Osteoblast (primary cell): Measurements from ENCODE around the gene RUNX2. TPM values are rescaled to one million over a fixed set of nuclear protein-coding genes. Genes with fewer than 3 reads are reported as not detected.
A peak's percentile ranks its signal among the peaks of the same experiment; 100 is the strongest.

ENCODE experiments used
- DNase-seq: peaks from one replicate; pipeline ENCODE4 v3.0.0; 2011; ENCODE audit warnings: low spot score, mixed read lengths; ENCODE audit not compliant: insufficient read length; ENCODE audit errors: missing footprints
- H2AFZ ChIP-seq: 2 replicates; pipeline ENCODE4 v1.6.0; 2011; ENCODE audit warnings: mild to moderate bottlenecking, low read length
- H3K27ac ChIP-seq: 2 replicates; pipeline ENCODE4 v1.5.1; 2011; ENCODE audit warnings: mild to moderate bottlenecking, low read depth, low read length, moderate library complexity
- H3K27me3 ChIP-seq: 2 replicates; pipeline ENCODE4 v1.6.0; 2012; ENCODE audit warnings: mild to moderate bottlenecking, control low read depth, inconsistent platforms, low read length, moderate library complexity; ENCODE audit not compliant: insufficient read depth
- H3K36me3 ChIP-seq: 2 replicates; pipeline ENCODE4 v1.5.1; 2011; ENCODE audit warnings: mild to moderate bottlenecking, low read length, control low read depth, moderate library complexity; ENCODE audit not compliant: insufficient read depth
- H3K4me1 ChIP-seq: 2 replicates; pipeline ENCODE4 v1.5.1; 2011; ENCODE audit warnings: mild to moderate bottlenecking, low read length, control low read depth, moderate library complexity; ENCODE audit not compliant: insufficient read depth
- H3K4me2 ChIP-seq: 2 replicates; pipeline ENCODE4 v1.6.0; 2011; ENCODE audit warnings: mild to moderate bottlenecking, low read length; ENCODE audit not compliant: insufficient read depth
- H3K4me3 ChIP-seq: fragments of 200-600 bp; sonication (generic); 3 replicates; pipeline ENCODE4 v1.5.1; 2012; ENCODE audit warnings: mild to moderate bottlenecking, low read length, inconsistent platforms; ENCODE audit not compliant: insufficient read depth
- H3K79me2 ChIP-seq: 2 replicates; pipeline ENCODE4 v1.6.0; 2012; ENCODE audit warnings: mild to moderate bottlenecking, low read length, control low read depth, inconsistent platforms; ENCODE audit not compliant: insufficient read depth
- H3K9me3 ChIP-seq: 2 replicates; pipeline ENCODE4 v1.5.1; 2011; ENCODE audit warnings: low read depth, low read length, control low read depth
- H4K20me1 ChIP-seq: 2 replicates; pipeline ENCODE4 v1.6.0; 2012; ENCODE audit warnings: mild to moderate bottlenecking, low read length, control low read depth; ENCODE audit not compliant: insufficient read depth
- CTCF ChIP-seq: IDR thresholded peaks from 2 replicates; pipeline ENCODE4 v1.5.1; 2011; ENCODE audit warnings: mild to moderate bottlenecking, low read depth, low read length, moderate library complexity; ENCODE audit errors: extremely low read depth
- total RNA-seq: library from RNA; depleted of rRNA; stranded (reverse); fragments of >200 nt; gene quantifications from 2 replicates; pipeline ENCODE4 v1.2.3, GENCODE V29; 2012

Gene RUNX2
- total RNA-seq, 1 donor, result 30.0 TPM

- Histone ChIP-seq H3K4me3 (no peak overlapping the region), H3K4me1 (peaks cover 16% of the 10 kb centered on the region), H2AFZ (no peak overlapping the region), H3K4me2 (no peak overlapping the region), H3K79me2 (no peaks in the 10 kb centered on the region), H3K36me3 (no peaks in the 10 kb centered on the region), H3K27ac (no peak overlapping the region), H3K27me3 (no peaks in the 10 kb centered on the region), H3K9me3 (no peaks in the 10 kb centered on the region), H4K20me1 (no peaks in the 10 kb centered on the region)
- DNase-seq, result no peak
- TF ChIP-seq CTCF, result no peak
These were observed 306.1 kb downstream of the RUNX2 start for GRCh38 chr6:45634231-45634630.

DNA sequence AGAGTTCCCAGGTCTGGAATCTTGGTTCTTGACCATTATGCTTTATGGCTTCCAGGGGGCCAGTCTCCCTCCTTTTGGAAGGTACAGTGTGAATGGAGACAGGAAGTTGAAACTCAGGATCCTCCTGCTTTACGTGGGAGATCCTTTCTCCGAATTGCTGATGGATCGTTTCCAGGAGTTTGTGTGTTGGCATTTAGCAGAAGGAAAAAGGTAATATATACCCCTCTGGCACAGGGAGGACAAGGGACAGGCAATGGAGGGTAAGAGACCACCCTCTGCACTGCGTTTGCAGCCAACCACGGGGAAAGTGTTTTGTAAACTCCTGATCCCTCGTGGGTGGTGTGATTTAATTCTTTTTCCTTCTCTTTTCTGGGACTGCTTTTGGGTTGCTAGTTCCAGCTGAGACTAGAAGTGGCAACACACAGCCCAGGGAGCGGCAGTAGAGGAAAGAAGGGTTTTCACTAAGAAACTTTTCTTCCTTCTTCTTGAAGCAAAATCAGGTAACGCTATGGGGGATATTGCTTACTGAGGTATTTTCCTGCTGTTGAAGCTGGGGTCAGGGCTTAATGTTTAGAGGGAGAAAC, 307.2 kb downstream of the RUNX2 start:
- H3K4me1 ChIP-seq, result peaks cover 25% of the 10 kb centered on the region
- no peak overlapping the region for H3K27ac ChIP-seq
- no peak for DNase-seq
- H3K27me3 ChIP-seq, result no peaks in the 10 kb centered on the region
- no peaks in the 10 kb centered on the region for H3K9me3 ChIP-seq
- H2AFZ ChIP-seq, result peak overlapping the region; percentile 50
- no peaks in the 10 kb centered on the region for H3K79me2 ChIP-seq
- H3K4me3 ChIP-seq, result no peak overlapping the region
- no peaks in the 10 kb centered on the region for H4K20me1 ChIP-seq
- peak overlapping the region; percentile 22 for H3K4me2 ChIP-seq
- no peak for TF ChIP-seq CTCF
- H3K36me3 ChIP-seq, result no peaks in the 10 kb centered on the region

GRCh38 chr6:45637056-45637455, 308.9 kb downstream of the RUNX2 start:
- Histone ChIP-seq H3K36me3 (no peaks in the 10 kb centered on the region), H3K27ac (no peak overlapping the region), H3K4me3 (no peak overlapping the region), H3K9me3 (no peaks in the 10 kb centered on the region), H3K4me2 (no peak overlapping the region), H3K4me1 (peaks cover 19% of the 10 kb centered on the region), H2AFZ (no peak overlapping the region), H3K27me3 (no peaks in the 10 kb centered on the region), H4K20me1 (no peaks in the 10 kb centered on the region), H3K79me2 (no peaks in the 10 kb centered on the region)
- no peak for TF ChIP-seq CTCF
- no peak for DNase-seq

- H3K27ac ChIP-seq, result no peak overlapping the region
- no peak for TF ChIP-seq CTCF
- H3K27me3 ChIP-seq, result no peaks in the 10 kb centered on the region
- H3K4me2 ChIP-seq, result no peak overlapping the region
- H4K20me1 ChIP-seq, result no peaks in the 10 kb centered on the region
- peaks cover 19% of the 10 kb centered on the region for H3K4me1 ChIP-seq
- no peaks in the 10 kb centered on the region for H3K9me3 ChIP-seq
- H2AFZ ChIP-seq, result no peak overlapping the region
- no peak for DNase-seq
- H3K79me2 ChIP-seq, result no peaks in the 10 kb centered on the region
- no peak overlapping the region for H3K4me3 ChIP-seq
- no peaks in the 10 kb centered on the region for H3K36me3 ChIP-seq
These were observed 309.6 kb downstream of the RUNX2 start for GRCh38 chr6:45637611-45638257.
